AG04449 (cell line): ENCODE measurements around the gene WDR7.

Source experiments
- CTCF ChIA-PET: fragments of 350-600 bp; formaldehyde crosslinking; extraction: SDS; loops from one replicate; lab custom pipeline; 2021; ENCODE audit warnings: antibody characterized with exemption; lab: Yijun Ruan, JAX
- POLR2A ChIA-PET: fragments of 400-600, 350-600 bp; formaldehyde crosslinking; extraction: SDS; loops from one replicate; lab custom pipeline; 2020; ENCODE audit warnings: antibody characterized with exemption, inconsistent platforms; lab: Yijun Ruan, JAX
- DNase-seq: peaks from one replicate; pipeline ENCODE4 v3.0.0-alpha.2; 2010; ENCODE audit warnings: low read depth, low spot score
- H3K4me3 ChIP-seq: 2 replicates; pipeline ENCODE4 v1.5.1; 2011; ENCODE audit warnings: low read depth, mild to moderate bottlenecking, control low read depth, low read length
- CTCF ChIP-seq: IDR thresholded peaks from one replicate; pipeline ENCODE4 v1.5.1; 2011; ENCODE audit warnings: mild to moderate bottlenecking, moderate library complexity, low read length, control low read depth, inconsistent platforms; ENCODE audit not compliant: insufficient read depth; ENCODE audit errors: missing control alignments

Gene WDR7

GRCh38 chr18:56721491-56721890 is 70.3 kb downstream of the WDR7 start:
- H3K4me3 ChIP-seq, result no peak overlapping the region
- CTCF ChIA-PET, result no interaction called here
- POLR2A ChIA-PET, result no interaction called here
- no peak for DNase-seq
- TF ChIP-seq CTCF, result no peak

- DNase-seq, result no peak
- POLR2A ChIA-PET, result no interaction called here
- CTCF ChIA-PET, result no interaction called here
- no peak overlapping the region for H3K4me3 ChIP-seq
- no peak for TF ChIP-seq CTCF
These were observed 71.4 kb downstream of the WDR7 start for GRCh38 chr18:56722518-56722917.

GRCh38 chr18:56723068-56723467 is 71.9 kb downstream of the WDR7 start:
- TF ChIP-seq CTCF, result no peak
- POLR2A ChIA-PET, result no interaction called here
- H3K4me3 ChIP-seq, result no peak overlapping the region
- CTCF ChIA-PET, result no interaction called here
- no peak for DNase-seq

GRCh38 chr18:56723706-56724105 is 72.5 kb downstream of the WDR7 start:
- ChIA-PET POLR2A (no interaction called here), CTCF (interaction anchor here (0.6 kb wide), 1 partner anchor 13 kb away, joined by 3 read pairs; no protein-coding TSS in a partner anchor)
- TF ChIP-seq CTCF, result no peak
- DNase-seq, result no peak
- H3K4me3 ChIP-seq, result no peak overlapping the region

GRCh38 chr18:56726906-56727305 is 75.7 kb downstream of the WDR7 start:
- DNase-seq, result no peak
- POLR2A ChIA-PET, result no interaction called here
- no peak overlapping the region for H3K4me3 ChIP-seq
- CTCF ChIA-PET, result interaction anchor here (1.3 kb wide), 1 partner anchor 836 kb away, joined by 4 read pairs; no protein-coding TSS in a partner anchor
- TF ChIP-seq CTCF, result no peak

- ChIA-PET POLR2A (no interaction called here), CTCF (interaction anchor here (1.3 kb wide), 1 partner anchor 835 kb away, joined by 4 read pairs; no protein-coding TSS in a partner anchor)
- TF ChIP-seq CTCF, result no peak
- H3K4me3 ChIP-seq, result no peak overlapping the region
- no peak for DNase-seq
These were observed 76.2 kb downstream of the WDR7 start for GRCh38 chr18:56727399-56727798.
